Panc1 (cell line): ENCODE data around the gene ENAH. TPM values are rescaled to one million over a fixed set of nuclear protein-coding genes. Genes with fewer than 3 reads are reported as not detected.

ENCODE experiments used
- ATAC-seq: fragments of 200-7000 bp; cut with Tn5 transposase; 2 replicates; pipeline ENCODE4 v1.9.1; 2020; ENCODE audit warnings: mild to moderate bottlenecking, moderate library complexity
- BruUV-seq: library from RNA; stranded (reverse); fragments of 400-500 nt; replicated peaks from 2 replicates; lab custom pipeline; 2021; lab: Mats Ljungman, UMichigan
- CTCF ChIA-PET: fragments of 300-600 bp; sonication (Branson Sonifier 250); formaldehyde crosslinking; loops from one replicate; lab custom pipeline; 2022; ENCODE audit warnings: antibody characterized with exemption; lab: Charles Lee
- POLR2A ChIA-PET: fragments of 300-600 bp; sonication (Branson Sonifier 250); formaldehyde crosslinking; loops from one replicate; lab custom pipeline; 2022; ENCODE audit warnings: antibody characterized with exemption; lab: Charles Lee
- DNase-seq: peaks from one replicate; pipeline ENCODE4 v3.0.0-alpha.2; 2010; ENCODE audit warnings: low read depth, low spot score
- H3K27ac ChIP-seq: 2 replicates; pipeline ENCODE4 v1.5.1; 2011; ENCODE audit warnings: mild to moderate bottlenecking, low read length, inconsistent platforms
- H3K27me3 ChIP-seq: fragments of 200-500 bp; sonication (Bioruptor generic); 2 replicates; pipeline ENCODE4 v1.6.0; 2014; ENCODE audit warnings: low read length, inconsistent platforms; ENCODE audit not compliant: control insufficient read depth, insufficient read depth
- H3K36me3 ChIP-seq: fragments of 200-500 bp; sonication (Bioruptor generic); 2 replicates; pipeline ENCODE4 v1.5.1; 2014; ENCODE audit warnings: inconsistent platforms, mild to moderate bottlenecking, low read length, moderate library complexity; ENCODE audit not compliant: control insufficient read depth, insufficient read depth
- H3K4me1 ChIP-seq: 2 replicates; pipeline ENCODE4 v1.5.1; 2011; ENCODE audit warnings: inconsistent platforms, mild to moderate bottlenecking, low read length, moderate library complexity; ENCODE audit not compliant: control insufficient read depth, insufficient read depth
- H3K4me3 ChIP-seq, 2 experiments: 2 replicates each; pipeline ENCODE4 v1.5.1; 2011 to 2012; ENCODE audit warnings: low read depth in 2 of 2, low read length in 2 of 2, mild to moderate bottlenecking in 2 of 2, inconsistent platforms in 1 of 2, moderate library complexity in 1 of 2
- H3K9me3 ChIP-seq: fragments of 200-500 bp; sonication (Bioruptor generic); 2 replicates; pipeline ENCODE4 v1.5.1; 2014; ENCODE audit warnings: low read depth, mild to moderate bottlenecking, inconsistent platforms, low read length, moderate library complexity; ENCODE audit not compliant: control insufficient read depth, insufficient read depth
- CTCF ChIP-seq: fragments of 450-650 bp; IDR thresholded peaks from 2 replicates; pipeline ENCODE4 v1.5.1; 2017; ENCODE audit warnings: mild to moderate bottlenecking
- POLR2AphosphoS5 ChIP-seq: IDR thresholded peaks from 2 replicates; pipeline ENCODE4 v1.6.1; 2012; ENCODE audit warnings: mild to moderate bottlenecking, low read depth, low read length, moderate library complexity
- REST ChIP-seq, 2 experiments: IDR thresholded peaks; 2 replicates each; pipeline ENCODE4 v1.6.1; 2011 to 2012; ENCODE audit warnings: low read depth in 2 of 2, control low read depth in 1 of 2, low read length in 1 of 2, mild to moderate bottlenecking in 1 of 2, moderate library complexity in 1 of 2; ENCODE audit not compliant: insufficient read depth in 1 of 2
- SIN3A ChIP-seq: IDR thresholded peaks from 2 replicates; pipeline ENCODE4 v1.6.1; 2012; ENCODE audit warnings: low read depth, mild to moderate bottlenecking, low read length, moderate library complexity, borderline replicate concordance; ENCODE audit not compliant: insufficient read depth
- TCF7L2 ChIP-seq: IDR thresholded peaks from 2 replicates; pipeline ENCODE4 v1.6.1; 2011; ENCODE audit warnings: mild to moderate bottlenecking, low read depth, low read length, inconsistent platforms
- in situ Hi-C: cut with HindIII; loops from 2 replicates; pipeline ENCODE4 v1.10.0; 2016; ENCODE audit warnings: low sequenced_read_pairs, low pct_unique_long_range_greater_than_20kb
- intact Hi-C: fragments of 100-400 bp; cut with micrococcal nuclease; formaldehyde crosslinking; loops from one replicate; pipeline ENCODE4 v1.10.0; 2022; ENCODE audit not compliant: unreplicated experiment
- total RNA-seq: library from RNA; stranded (reverse); gene quantifications from one replicate; pipeline ENCODE4 v1.2.1, GENCODE V29; 2021; ENCODE audit not compliant: unreplicated experiment

ENAH gene
- total RNA-seq, 1 experiment from 2014 or later = 133 TPM

- no peak for DNase-seq
- Histone ChIP-seq H3K36me3 (no peaks in the 10 kb centered on the region), H3K4me3 (no peak overlapping the region), H3K27me3 (no peaks in the 10 kb centered on the region), H3K27ac (no peak overlapping the region), H3K4me1 (peaks cover 53% of the 10 kb centered on the region), H3K9me3 (no peaks in the 10 kb centered on the region)
- BruUV-seq = no TSS peak
- TF ChIP-seq POLR2AphosphoS5 (no peak), REST (IDR thresholded peaks at IDR 0.05; ENCODE audit: insufficient read depth in 1 of 2, low read depth in 2 of 2, low read length in 1 of 2) (no peak), SIN3A (no peak), CTCF (no peak), TCF7L2 (no peak)
- ChIA-PET POLR2A (interaction anchor here (1.0 kb wide), 1 partner anchor 13 kb away, joined by 3 read pairs; no protein-coding TSS in a partner anchor), CTCF (interaction anchor here (0.9 kb wide), 1 partner anchor 185 kb away, joined by 7 read pairs; no protein-coding TSS in a partner anchor)
- no peak for ATAC-seq
- in situ Hi-C loops (no loop called here), intact Hi-C loops (no loop called here)
Measured at GRCh38 chr1:225607355-225607754, 45.6 kb downstream of the ENAH start.

GRCh38 chr1:225603538-225604354 lies 49.2 kb downstream of the ENAH start:
- no peaks in the 10 kb centered on the region for H3K27me3 ChIP-seq
- no peaks in the 10 kb centered on the region for H3K9me3 ChIP-seq
- H3K4me1 ChIP-seq = peaks cover 38% of the 10 kb centered on the region
- ATAC-seq = peak; percentile 91
- ChIA-PET POLR2A (no interaction called here), CTCF (interaction anchor here (0.7 kb wide), 1 partner anchor 49 kb away, joined by 3 read pairs; no protein-coding TSS in a partner anchor)
- no peak overlapping the region for H3K4me3 ChIP-seq
- BruUV-seq = no TSS peak
- TF ChIP-seq CTCF = no peak
- no peak for TF ChIP-seq POLR2AphosphoS5
- no peak for TF ChIP-seq REST (IDR thresholded peaks at IDR 0.05; ENCODE audit: insufficient read depth in 1 of 2, low read depth in 2 of 2, low read length in 1 of 2)
- no peak for TF ChIP-seq TCF7L2
- TF ChIP-seq SIN3A = no peak
- peak overlapping the region; percentile 34; the same call in 1 of the 2 replicates for H3K27ac ChIP-seq
- no peaks in the 10 kb centered on the region for H3K36me3 ChIP-seq
- intact Hi-C loops (no loop called here), in situ Hi-C loops (no loop called here)
- DNase-seq = peak; percentile 45
